NT2/D1 (cell line): ENCODE results near the gene TPBGL.

ENCODE experiments used
- DNase-seq: peaks from one replicate; pipeline ENCODE4 v3.0.0-alpha.2; 2011; ENCODE audit warnings: low read depth, low spot score
- H3K27me3 ChIP-seq: 2 replicates; pipeline ENCODE4 v1.6.0; 2011; ENCODE audit warnings: mild to moderate bottlenecking; ENCODE audit not compliant: insufficient read length, insufficient read depth
- H3K36me3 ChIP-seq: 2 replicates; pipeline ENCODE4 v1.6.1; 2011; ENCODE audit warnings: mild to moderate bottlenecking, low read length, mixed read lengths; ENCODE audit not compliant: insufficient read depth, insufficient read length
- H3K4me1 ChIP-seq: 2 replicates; pipeline ENCODE4 v1.5.1; 2011; ENCODE audit not compliant: insufficient read depth, insufficient read length
- H3K4me3 ChIP-seq: 2 replicates; pipeline ENCODE4 v1.5.1; 2011; ENCODE audit warnings: low read depth; ENCODE audit not compliant: insufficient read length
- H3K9ac ChIP-seq: 2 replicates; pipeline ENCODE4 v1.6.0; 2011; ENCODE audit warnings: low read depth; ENCODE audit not compliant: insufficient read length
- H3K9me3 ChIP-seq: 2 replicates; pipeline ENCODE4 v1.5.1; 2011; ENCODE audit warnings: mild to moderate bottlenecking, low read length; ENCODE audit not compliant: insufficient read depth
- SUZ12 ChIP-seq: IDR thresholded peaks from 2 replicates; pipeline ENCODE4 v1.6.1; 2011; ENCODE audit not compliant: insufficient read length, insufficient read depth; ENCODE audit errors: extremely low read depth
- YY1 ChIP-seq: IDR thresholded peaks from 2 replicates; pipeline ENCODE4 v1.6.1; 2011; ENCODE audit not compliant: insufficient read length, insufficient read depth
- ZNF274 ChIP-seq: IDR thresholded peaks from 2 replicates; pipeline ENCODE4 v1.6.1; 2011; ENCODE audit warnings: mild to moderate bottlenecking, low read depth, low read length

Gene TPBGL

GRCh38 chr11:75276686-75277085, 36.1 kb downstream of the TPBGL start:
- H3K27me3 ChIP-seq = no peaks in the 10 kb centered on the region
- H3K36me3 ChIP-seq = peaks cover 73% of the 10 kb centered on the region
- no peaks in the 10 kb centered on the region for H3K9me3 ChIP-seq
- TF ChIP-seq YY1 (no peak), SUZ12 (no peak), ZNF274 (no peak)
- H3K4me1 ChIP-seq = peaks cover 13% of the 10 kb centered on the region
- DNase-seq = no peak
- no peak overlapping the region for H3K9ac ChIP-seq
- H3K4me3 ChIP-seq = no peak overlapping the region

GRCh38 chr11:75277211-75277805, 36.7 kb downstream of the TPBGL start:
- Histone ChIP-seq H3K27me3 (no peaks in the 10 kb centered on the region), H3K4me1 (peaks cover 13% of the 10 kb centered on the region), H3K4me3 (no peak overlapping the region), H3K36me3 (peaks cover 74% of the 10 kb centered on the region), H3K9me3 (no peaks in the 10 kb centered on the region), H3K9ac (no peak overlapping the region)
- TF ChIP-seq ZNF274 (no peak), YY1 (no peak), SUZ12 (no peak)
- DNase-seq = no peak

- TF ChIP-seq ZNF274 (no peak), SUZ12 (no peak), YY1 (no peak)
- H3K9me3 ChIP-seq = no peaks in the 10 kb centered on the region
- no peak overlapping the region for H3K9ac ChIP-seq
- no peak overlapping the region for H3K4me3 ChIP-seq
- peaks cover 74% of the 10 kb centered on the region for H3K36me3 ChIP-seq
- H3K27me3 ChIP-seq = no peaks in the 10 kb centered on the region
- H3K4me1 ChIP-seq = peaks cover 16% of the 10 kb centered on the region
- no peak for DNase-seq
Observed at GRCh38 chr11:75277991-75278790, 37.6 kb downstream of the TPBGL start.

GRCh38 chr11:75279273-75279672, 38.7 kb downstream of the TPBGL start:
- peaks cover 22% of the 10 kb centered on the region for H3K4me1 ChIP-seq
- peaks cover 73% of the 10 kb centered on the region for H3K36me3 ChIP-seq
- no peak for DNase-seq
- no peak for TF ChIP-seq ZNF274
- no peak for TF ChIP-seq SUZ12
- no peak for TF ChIP-seq YY1
- no peak overlapping the region for H3K4me3 ChIP-seq
- H3K9me3 ChIP-seq = no peaks in the 10 kb centered on the region
- no peaks in the 10 kb centered on the region for H3K27me3 ChIP-seq
- H3K9ac ChIP-seq = no peak overlapping the region

GRCh38 chr11:75280227-75280701, 39.7 kb downstream of the TPBGL start:
- Histone ChIP-seq H3K27me3 (no peaks in the 10 kb centered on the region), H3K9ac (no peak overlapping the region), H3K4me3 (no peak overlapping the region), H3K9me3 (no peaks in the 10 kb centered on the region), H3K4me1 (peaks cover 22% of the 10 kb centered on the region), H3K36me3 (peaks cover 80% of the 10 kb centered on the region)
- peak; percentile 79 for DNase-seq
- no peak for TF ChIP-seq ZNF274
- no peak for TF ChIP-seq SUZ12
- no peak for TF ChIP-seq YY1

GRCh38 chr11:75280770-75281468, 40.3 kb downstream of the TPBGL start:
- Histone ChIP-seq H3K36me3 (peaks cover 87% of the 10 kb centered on the region), H3K4me3 (no peak overlapping the region), H3K4me1 (peaks cover 22% of the 10 kb centered on the region), H3K9ac (no peak overlapping the region), H3K27me3 (no peaks in the 10 kb centered on the region), H3K9me3 (no peaks in the 10 kb centered on the region)
- no peak for DNase-seq
- no peak for TF ChIP-seq YY1
- TF ChIP-seq ZNF274 = no peak
- TF ChIP-seq SUZ12 = no peak

GRCh38 chr11:75281469-75282095, 41.0 kb downstream of the TPBGL start:
- Histone ChIP-seq H3K9me3 (no peaks in the 10 kb centered on the region), H3K4me3 (no peak overlapping the region), H3K4me1 (peaks cover 21% of the 10 kb centered on the region), H3K9ac (no peak overlapping the region), H3K27me3 (no peaks in the 10 kb centered on the region), H3K36me3 (peaks cover 85% of the 10 kb centered on the region)
- TF ChIP-seq ZNF274 (no peak), YY1 (no peak), SUZ12 (no peak)
- DNase-seq = no peak
